Measurements from ENCODE around the gene COL23A1.

Gene COL23A1

GRCh38 chr5:178542455-178542854 lies 47.7 kb downstream of the COL23A1 start:
- Histone ChIP-seq H3K27ac (no peak overlapping the region), H3K4me3 (no peak overlapping the region)
- DNase-seq (ENCODE audit: low spot score): no peak
- no peak for TF ChIP-seq CTCF (IDR thresholded peaks at IDR 0.05)

- DNase-seq (ENCODE audit: low spot score): no peak
- no peak for TF ChIP-seq CTCF (IDR thresholded peaks at IDR 0.05)
- Histone ChIP-seq H3K27ac (no peak overlapping the region), H3K4me3 (no peak overlapping the region)
These were observed 49.7 kb downstream of the COL23A1 start for GRCh38 chr5:178540526-178540925.

GRCh38 chr5:178538741-178539229 lies 51.4 kb downstream of the COL23A1 start:
- no peak overlapping the region for H3K27ac ChIP-seq
- H3K4me3 ChIP-seq: no peak overlapping the region
- TF ChIP-seq CTCF (IDR thresholded peaks at IDR 0.05): no peak
- no peak for DNase-seq (ENCODE audit: low spot score)

DNA sequence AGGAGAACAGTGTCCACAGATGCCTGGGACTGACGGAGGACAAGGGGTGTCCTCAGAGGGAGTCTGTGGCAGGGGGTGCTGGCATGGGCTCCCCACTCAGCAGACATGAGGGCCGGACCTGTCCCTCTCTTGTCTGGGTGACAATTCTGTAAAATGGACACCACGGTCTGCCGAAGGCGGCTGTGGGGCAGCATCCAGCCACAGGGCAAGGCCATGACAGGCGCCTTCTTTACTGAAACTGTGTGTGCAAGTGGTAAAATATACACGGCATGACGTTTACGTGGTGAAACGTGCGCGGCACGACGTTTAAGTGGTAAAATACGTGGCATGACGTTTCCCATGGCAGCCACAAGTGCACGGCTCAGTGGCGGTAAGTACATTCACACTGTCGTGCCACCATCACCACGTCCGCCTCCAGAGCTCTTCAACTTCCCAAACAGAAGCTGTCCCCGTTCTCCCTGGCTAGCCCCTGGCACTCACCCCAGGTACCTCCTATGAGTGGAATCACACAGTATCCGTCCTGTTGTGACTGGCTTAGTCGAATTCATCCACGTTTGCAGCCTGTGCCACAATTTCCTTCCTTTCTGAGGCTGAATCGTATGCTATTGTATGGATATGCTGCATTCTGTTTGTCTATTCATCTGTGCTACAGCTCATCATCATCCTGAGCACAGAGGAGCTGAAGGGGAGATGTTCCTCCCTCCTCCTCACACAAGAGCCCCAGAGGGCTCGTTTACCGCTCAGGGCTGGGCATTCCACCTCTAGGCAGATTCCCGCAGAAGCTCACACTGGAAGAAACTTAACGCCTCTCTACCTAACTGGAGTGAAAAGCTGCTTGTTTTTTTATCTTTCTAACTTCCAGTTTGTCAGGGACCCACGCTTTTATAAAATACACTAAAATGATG lies 52.5 kb downstream of the COL23A1 start:
- no peak for DNase-seq (ENCODE audit: low spot score)
- H3K27ac ChIP-seq: no peak overlapping the region
- no peak overlapping the region for H3K4me3 ChIP-seq
- TF ChIP-seq CTCF (IDR thresholded peaks at IDR 0.05): no peak

DNA sequence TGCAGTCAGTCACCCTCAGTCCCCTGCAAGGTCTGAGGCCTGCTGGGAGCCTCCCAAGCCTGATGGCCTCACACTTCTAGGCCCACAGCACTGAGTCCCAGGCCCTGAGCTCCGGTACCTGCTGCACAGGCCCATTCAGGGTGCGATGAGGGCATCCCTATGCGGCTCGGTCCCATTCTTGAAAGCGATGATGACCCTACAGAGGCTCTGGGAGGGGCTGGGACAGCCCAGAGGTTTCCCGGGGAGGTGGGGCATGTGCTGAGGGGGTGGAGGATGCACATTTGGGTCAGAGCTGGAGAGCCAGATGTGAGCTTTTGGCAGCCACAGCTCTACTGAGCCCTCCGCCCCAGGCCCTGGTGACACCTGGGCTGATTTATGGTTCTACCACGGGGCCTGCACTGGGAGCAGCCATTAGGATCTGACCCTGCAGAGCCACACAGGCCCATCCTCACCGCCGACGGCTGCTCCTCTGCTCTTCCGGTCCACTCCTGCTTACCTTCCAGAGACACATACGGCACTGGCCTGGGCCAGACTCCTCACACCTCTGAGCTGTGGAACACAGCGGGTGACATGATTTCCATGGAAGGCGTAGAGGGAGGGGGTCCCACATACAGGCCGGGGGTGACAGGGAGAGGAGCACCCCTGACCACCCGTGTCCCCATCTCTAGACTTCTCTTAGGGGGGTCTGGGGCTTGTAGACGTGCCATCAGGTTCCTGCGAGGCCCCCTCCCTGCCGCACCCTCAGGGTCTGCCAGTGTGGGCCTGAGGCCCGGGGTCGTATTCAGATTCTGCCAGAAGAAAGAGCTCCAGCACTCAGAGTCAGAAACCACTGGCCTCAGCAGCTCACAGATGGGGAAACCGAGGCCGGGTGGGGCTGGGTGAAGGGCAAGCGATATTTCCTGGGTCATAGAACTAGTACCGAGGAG lies 53.4 kb downstream of the COL23A1 start:
- no peak overlapping the region for H3K4me3 ChIP-seq
- TF ChIP-seq CTCF (IDR thresholded peaks at IDR 0.05): no peak

DNA sequence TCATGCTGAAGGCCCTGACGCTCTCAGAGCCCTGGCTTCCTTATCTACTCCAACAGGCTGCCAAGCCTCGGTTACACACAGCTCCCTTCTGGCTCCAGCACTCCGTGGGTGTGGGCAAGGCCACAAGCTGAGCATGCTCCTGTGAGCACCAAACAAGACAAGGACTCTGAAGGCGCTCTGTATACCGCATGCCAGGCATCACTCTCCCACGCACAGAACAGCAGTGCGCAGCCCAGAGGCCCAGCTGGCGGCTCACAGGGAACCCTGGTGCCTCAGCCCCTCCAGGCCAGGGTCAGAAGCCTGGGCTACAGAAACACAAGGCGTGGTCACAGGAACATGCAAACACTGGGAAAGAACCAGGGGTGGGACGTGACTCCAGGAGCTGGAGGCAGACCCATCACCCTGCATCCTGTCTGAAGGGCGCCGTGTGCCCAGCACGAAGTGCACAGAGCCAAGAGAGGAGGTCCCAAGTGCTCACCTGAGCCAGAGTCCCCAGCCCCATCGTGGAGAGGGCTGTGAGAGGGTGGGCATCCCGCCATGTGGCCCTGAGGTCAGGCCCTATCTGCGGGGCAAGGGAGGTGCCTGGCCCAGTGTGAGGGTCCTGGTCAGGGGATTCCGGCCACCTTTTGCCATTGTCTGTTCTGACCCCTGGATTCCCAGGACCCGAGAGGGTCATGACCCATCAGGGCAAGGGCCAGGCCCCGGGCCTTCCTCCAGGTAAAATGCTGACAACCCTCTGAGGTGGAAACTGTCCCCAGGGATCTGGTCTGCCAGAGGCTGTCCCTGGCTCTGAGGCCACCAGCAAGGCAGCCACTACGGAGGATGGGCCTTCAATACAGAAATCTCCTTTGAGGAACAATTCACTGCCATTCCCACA lies 54.7 kb downstream of the COL23A1 start:
- Histone ChIP-seq H3K27ac (no peak overlapping the region), H3K4me3 (no peak overlapping the region)
- no peak for TF ChIP-seq CTCF (IDR thresholded peaks at IDR 0.05)
- no peak for DNase-seq (ENCODE audit: low spot score)

More for the DNA sequence above, 53.4 kb downstream of the COL23A1 start:
- DNase-seq (ENCODE audit: low spot score): no peak
- no peak overlapping the region for H3K27ac ChIP-seq
